HepG2 (cell line): ENCODE results near the gene BATF3.

Source experiments
- CREB1 ChIP-seq, 2 experiments: fragments of 450-650 bp in 1 of 2; IDR thresholded peaks; 2 replicates each; pipeline ENCODE4 v1.6.1; 2016 to 2017; ENCODE audit warnings: control low read depth in 1 of 2, mild to moderate bottlenecking in 1 of 2, missing compliant biosample characterization in 1 of 2, missing genetic modification characterization in 1 of 2
- EP300 ChIP-seq, 3 experiments: sonication (generic) in 1 of 3; formaldehyde crosslinking in 1 of 3; IDR thresholded peaks; 2 replicates each; pipeline versions ENCODE4 v1.5.1 to v1.6.1; 2011 to 2020; ENCODE audit warnings: low read depth in 2 of 3, low read length in 2 of 3, borderline replicate concordance in 1 of 3, improper control_type of control experiment in 1 of 3, mild to moderate bottlenecking in 1 of 3, missing genetic modification reagents in 1 of 3, moderate library complexity in 1 of 3
- ZNF263 ChIP-seq: sonication (generic); formaldehyde crosslinking; IDR thresholded peaks from 2 replicates; pipeline ENCODE4 v1.4.0; 2020; ENCODE audit warnings: missing genetic modification reagents

GRCh38 chr1:212666116-212666775 is 33.4 kb downstream of the BATF3 start:
- TF ChIP-seq ZNF263 (CRISPR knock-in tag) (no peak), CREB1 (IDR thresholded peaks at IDR 0.05) (no peak), CREB1 (CRISPR knock-in tag; IDR thresholded peaks at IDR 0.05) (no peak), EP300 (IDR thresholded peaks at IDR 0.05; ENCODE audit: low read depth in 2 of 2, low read length in 2 of 2) (no peak), EP300 (CRISPR knock-in tag; IDR thresholded peaks at IDR 0.05; ENCODE audit: borderline replicate concordance) (no peak)
